ENCODE measurements around the gene EDAR. TPM values are rescaled to one million over a fixed set of nuclear protein-coding genes. Genes with fewer than 3 reads are reported as not detected.

EDAR gene
- total RNA-seq, 2 donors from 2014 or later, result not detected

DNA sequence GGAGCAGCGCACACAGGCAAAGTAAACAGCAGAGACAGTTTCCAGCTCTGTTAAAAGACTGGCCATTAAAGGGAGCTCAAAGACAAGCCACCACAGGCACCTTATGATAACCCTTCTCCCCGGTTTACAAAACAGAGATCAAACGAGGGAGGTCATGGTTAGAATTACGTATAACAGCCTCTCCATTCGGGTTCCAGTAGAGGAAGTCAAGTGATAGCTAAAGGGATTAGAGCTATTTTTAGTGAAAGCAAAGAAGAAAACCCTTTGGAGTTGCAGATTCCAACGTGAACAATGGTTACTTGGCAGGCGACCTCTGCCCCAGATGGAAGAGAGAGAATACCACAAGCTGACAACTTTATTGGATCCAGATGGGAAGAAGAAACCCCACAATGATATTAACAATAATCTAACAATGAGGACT, 31.2 kb upstream of the EDAR start:
- Histone ChIP-seq H3K36me3 (ENCODE audit: control insufficient read depth, insufficient read depth, low read length) (no peaks in the 10 kb centered on the region), H3K27me3 (ENCODE audit: control insufficient read depth, insufficient read depth, low read length, poor library complexity, severe bottlenecking) (no peaks in the 10 kb centered on the region), H3K4me3 (ENCODE audit: low read length) (peak overlapping the region; percentile 9), H3K9me3 (ENCODE audit: control insufficient read depth, low read length) (no peaks in the 10 kb centered on the region), H3K27ac (ENCODE audit: low read depth, low read length) (peak overlapping the region; percentile 45), H3K4me1 (ENCODE audit: control insufficient read depth, insufficient read depth, low read length) (peaks cover 10% of the 10 kb centered on the region), H3K9ac (ENCODE audit: extremely low read depth, low read length, poor library complexity, severe bottlenecking) (no peak overlapping the region)
- Mint-ChIP-seq H3K4me1 (peaks cover 14% of the 10 kb centered on the region), H3K4me3 (no peak overlapping the region), H3K27ac (no peak overlapping the region), H3K9me3 (no peaks in the 10 kb centered on the region), H3K27me3 (ENCODE audit: insufficient read depth) (peaks cover 4% of the 10 kb centered on the region), H3K36me3 (ENCODE audit: low read depth) (no peaks in the 10 kb centered on the region)
- 29% methylated on average over 5 to 7 of the region's 7 CpGs for WGBS, 2 experiments (ENCODE audit: insufficient coverage in 1 of 2, insufficient read length in 1 of 2)
- DNase-seq, result no peak
- TF ChIP-seq, protein P1, sequence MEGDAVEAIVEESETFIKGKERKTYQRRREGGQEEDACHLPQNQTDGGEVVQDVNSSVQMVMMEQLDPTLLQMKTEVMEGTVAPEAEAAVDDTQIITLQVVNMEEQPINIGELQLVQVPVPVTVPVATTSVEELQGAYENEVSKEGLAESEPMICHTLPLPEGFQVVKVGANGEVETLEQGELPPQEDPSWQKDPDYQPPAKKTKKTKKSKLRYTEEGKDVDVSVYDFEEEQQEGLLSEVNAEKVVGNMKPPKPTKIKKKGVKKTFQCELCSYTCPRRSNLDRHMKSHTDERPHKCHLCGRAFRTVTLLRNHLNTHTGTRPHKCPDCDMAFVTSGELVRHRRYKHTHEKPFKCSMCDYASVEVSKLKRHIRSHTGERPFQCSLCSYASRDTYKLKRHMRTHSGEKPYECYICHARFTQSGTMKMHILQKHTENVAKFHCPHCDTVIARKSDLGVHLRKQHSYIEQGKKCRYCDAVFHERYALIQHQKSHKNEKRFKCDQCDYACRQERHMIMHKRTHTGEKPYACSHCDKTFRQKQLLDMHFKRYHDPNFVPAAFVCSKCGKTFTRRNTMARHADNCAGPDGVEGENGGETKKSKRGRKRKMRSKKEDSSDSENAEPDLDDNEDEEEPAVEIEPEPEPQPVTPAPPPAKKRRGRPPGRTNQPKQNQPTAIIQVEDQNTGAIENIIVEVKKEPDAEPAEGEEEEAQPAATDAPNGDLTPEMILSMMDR (conservative IDR thresholded peaks at IDR 0.05), result no peak

DNA sequence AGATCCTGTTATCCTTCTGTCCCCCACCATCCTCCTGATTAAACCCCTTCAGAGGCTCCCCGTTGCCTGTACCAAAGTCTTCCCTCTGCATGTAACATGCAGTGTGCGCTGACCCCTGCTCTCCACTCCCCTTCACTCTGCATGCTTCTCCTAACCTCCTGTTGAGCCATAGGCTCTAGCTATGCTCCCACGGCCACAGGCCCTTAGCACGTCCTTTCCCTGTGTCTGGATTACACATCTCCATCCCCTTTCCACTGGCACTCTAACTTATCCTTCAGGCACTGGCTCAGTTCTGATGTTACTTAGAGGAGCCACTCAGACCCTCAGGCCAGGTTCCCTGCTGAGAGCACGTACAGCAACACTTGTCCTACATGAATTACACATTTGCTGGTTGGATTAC, 29.4 kb upstream of the EDAR start:
- H3K4me3 ChIP-seq (ENCODE audit: low read length), result no peak overlapping the region
- H3K9me3 ChIP-seq (ENCODE audit: control insufficient read depth, low read length), result no peaks in the 10 kb centered on the region
- no peak overlapping the region for H3K27ac Mint-ChIP-seq
- no peak overlapping the region for H3K27ac ChIP-seq (ENCODE audit: low read depth, low read length)
- no peak overlapping the region for H3K4me3 Mint-ChIP-seq
- H3K27me3 Mint-ChIP-seq (ENCODE audit: insufficient read depth), result peaks cover 4% of the 10 kb centered on the region
- H3K9ac ChIP-seq (ENCODE audit: extremely low read depth, low read length, poor library complexity, severe bottlenecking), result no peak overlapping the region
- no peaks in the 10 kb centered on the region for H3K27me3 ChIP-seq (ENCODE audit: control insufficient read depth, insufficient read depth, low read length, poor library complexity, severe bottlenecking)
- H3K9me3 Mint-ChIP-seq, result no peaks in the 10 kb centered on the region
- peak; percentile 14 for DNase-seq
- H3K36me3 ChIP-seq (ENCODE audit: control insufficient read depth, insufficient read depth, low read length), result no peaks in the 10 kb centered on the region
- no peaks in the 10 kb centered on the region for H3K36me3 Mint-ChIP-seq (ENCODE audit: low read depth)
- TF ChIP-seq, protein P1 (conservative IDR thresholded peaks at IDR 0.05), result no peak
- peaks cover 10% of the 10 kb centered on the region for H3K4me1 ChIP-seq (ENCODE audit: control insufficient read depth, insufficient read depth, low read length)
- peaks cover 18% of the 10 kb centered on the region for H3K4me1 Mint-ChIP-seq
- WGBS, 2 experiments (ENCODE audit: insufficient coverage in 1 of 2, insufficient read length in 1 of 2), result 91 to 95% methylated on average over 5 of the region's 5 CpGs

DNA sequence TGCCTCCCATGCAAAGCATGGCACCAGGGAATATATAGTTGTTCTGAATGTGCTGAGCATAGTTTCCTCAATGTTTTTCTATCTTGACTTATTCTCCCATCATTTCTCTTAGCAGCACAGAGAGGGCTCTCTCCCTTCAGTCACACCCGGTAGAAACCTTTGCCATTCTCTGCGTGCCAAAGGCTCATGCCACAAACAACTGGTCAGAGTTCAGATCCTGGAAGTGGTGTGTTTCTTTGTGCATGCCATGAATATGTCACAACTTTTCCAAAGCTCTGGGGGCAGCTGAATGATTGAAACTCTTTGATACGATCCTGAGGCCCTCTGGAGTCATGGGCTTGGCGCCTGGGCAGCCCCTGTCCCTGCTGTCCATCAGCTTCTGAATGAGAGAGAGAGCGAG, 28.0 kb upstream of the EDAR start:
- Histone ChIP-seq H3K9me3 (ENCODE audit: control insufficient read depth, low read length) (no peaks in the 10 kb centered on the region), H3K4me1 (ENCODE audit: control insufficient read depth, insufficient read depth, low read length) (peaks cover 10% of the 10 kb centered on the region), H3K27ac (ENCODE audit: low read depth, low read length) (no peak overlapping the region), H3K9ac (ENCODE audit: extremely low read depth, low read length, poor library complexity, severe bottlenecking) (no peak overlapping the region), H3K4me3 (ENCODE audit: low read length) (no peak overlapping the region), H3K36me3 (ENCODE audit: control insufficient read depth, insufficient read depth, low read length) (no peaks in the 10 kb centered on the region), H3K27me3 (ENCODE audit: control insufficient read depth, insufficient read depth, low read length, poor library complexity, severe bottlenecking) (no peaks in the 10 kb centered on the region)
- Mint-ChIP-seq H3K9me3 (no peaks in the 10 kb centered on the region), H3K4me3 (no peak overlapping the region), H3K4me1 (peaks cover 21% of the 10 kb centered on the region), H3K27ac (no peak overlapping the region), H3K36me3 (ENCODE audit: low read depth) (no peaks in the 10 kb centered on the region), H3K27me3 (ENCODE audit: insufficient read depth) (peaks cover 4% of the 10 kb centered on the region)
- 91 to 93% methylated on average over 2 to 5 of the region's 5 CpGs for WGBS, 2 experiments (ENCODE audit: insufficient coverage in 1 of 2, insufficient read length in 1 of 2)
- TF ChIP-seq, protein P1 (conservative IDR thresholded peaks at IDR 0.05), result no peak
- no peak for DNase-seq
